Adrenal gland (tissue), 5 donors: ENCODE results near the gene RBM19.

Experiments used
- CTCF ChIP-seq, 6 experiments: fragments of 450-650 bp in 4 of 6; fragments of 200-600 bp in 2 of 6; sonication (generic) in 1 of 6; IDR thresholded peaks; 1 replicate in 5 of 6; 2 replicates in 1 of 6; pipeline versions ENCODE4 v1.5.1 to v1.8.0; 2016 to 2021; ENCODE audit warnings: antibody characterized with exemption in 6 of 6, mild to moderate bottlenecking in 2 of 6, moderate library complexity in 1 of 6
- POLR2A ChIP-seq, 2 donors: fragments of 450-650 bp; IDR thresholded peaks; one replicate each; pipeline ENCODE4 v1.6.1; 2017; ENCODE audit warnings: antibody characterized with exemption in 2 of 2, mild to moderate bottlenecking in 2 of 2, moderate library complexity in 1 of 2
- donor health status: DM: no; HTN: no; CAD: no.

GRCh38 chr12:113959096-113959495 lies 7.0 kb downstream of the RBM19 start:
- no peak for TF ChIP-seq CTCF (IDR thresholded peaks at IDR 0.05)
- TF ChIP-seq POLR2A (IDR thresholded peaks at IDR 0.05): no peak
